Stimulated activated naive CD8-positive, alpha-beta T cell treated with anti-CD3 and anti-CD28 coated beads, Interleukin-15, amount 100 ng/mL, for 72 hours (primary cell): Measurements from ENCODE around the gene TLX1.

Experiments used
- ATAC-seq: fragments of 150-1000 bp; cut with Tn5 transposase; 2 replicates; pipeline ENCODE4 v1.10.0; 2021; ENCODE audit warnings: mild to moderate bottlenecking, moderate library complexity
- DNase-seq, 2 donors: peaks; one replicate each; pipeline ENCODE4 v3.0.0; 2021 to 2022
- H3K27ac Mint-ChIP-seq, 2 donors: one replicate each; pipeline ENCODE4 v1.8.0; 2022; ENCODE audit warnings: mild to moderate bottlenecking in 2 of 2, mixed read lengths in 2 of 2, moderate library complexity in 2 of 2
- H3K27me3 Mint-ChIP-seq: one replicate; pipeline ENCODE4 v1.8.0; 2022; ENCODE audit warnings: mixed read lengths
- H3K4me1 Mint-ChIP-seq: one replicate; pipeline ENCODE4 v1.8.0; 2022; ENCODE audit warnings: mild to moderate bottlenecking, mixed read lengths
- H3K4me3 Mint-ChIP-seq, 2 donors: one replicate each; pipeline ENCODE4 v1.8.0; 2022; ENCODE audit warnings: mild to moderate bottlenecking in 2 of 2, mixed read lengths in 2 of 2, moderate library complexity in 1 of 2
- H3K9me3 Mint-ChIP-seq, 2 donors: one replicate each; pipeline ENCODE4 v1.8.0; 2022; ENCODE audit warnings: mixed read lengths in 2 of 2

Gene TLX1

GRCh38 chr10:101123085-101123814 is 7.8 kb upstream of the TLX1 start:
- Mint-ChIP-seq H3K4me3 (peak overlapping the region; percentile 6 to 25), H3K27ac (no peak overlapping the region), H3K27me3 (peaks cover 96% of the 10 kb centered on the region), H3K9me3 (no peaks in the 10 kb centered on the region), H3K4me1 (peaks cover 35% of the 10 kb centered on the region)
- no peak for DNase-seq
- no peak for ATAC-seq

GRCh38 chr10:101123815-101124617 is 7.1 kb upstream of the TLX1 start:
- no peak overlapping the region for H3K27ac Mint-ChIP-seq
- peaks cover 97% of the 10 kb centered on the region for H3K27me3 Mint-ChIP-seq
- H3K4me3 Mint-ChIP-seq, result no peak overlapping the region
- DNase-seq (no peak), ATAC-seq (no peak)
- H3K4me1 Mint-ChIP-seq, result peaks cover 35% of the 10 kb centered on the region
- H3K9me3 Mint-ChIP-seq, result no peaks in the 10 kb centered on the region

GRCh38 chr10:101124933-101125332 is 6.2 kb upstream of the TLX1 start:
- H3K4me1 Mint-ChIP-seq, result peaks cover 35% of the 10 kb centered on the region
- H3K27ac Mint-ChIP-seq, result no peak overlapping the region
- peaks cover 97% of the 10 kb centered on the region for H3K27me3 Mint-ChIP-seq
- ATAC-seq (no peak), DNase-seq (no peak)
- no peaks in the 10 kb centered on the region for H3K9me3 Mint-ChIP-seq
- H3K4me3 Mint-ChIP-seq, result no peak overlapping the region

GRCh38 chr10:101126684-101127628 is 4.1 kb upstream of the TLX1 start:
- Mint-ChIP-seq H3K27me3 (peaks cover 95% of the 10 kb centered on the region), H3K4me1 (peaks cover 21% of the 10 kb centered on the region), H3K27ac (no peak overlapping the region), H3K9me3 (no peaks in the 10 kb centered on the region), H3K4me3 (no peak overlapping the region)
- DNase-seq, result no peak
- ATAC-seq, result no peak

- H3K4me3 Mint-ChIP-seq, result no peak overlapping the region
- H3K9me3 Mint-ChIP-seq, result no peaks in the 10 kb centered on the region
- DNase-seq (no peak), ATAC-seq (no peak)
- peaks cover 33% of the 10 kb centered on the region for H3K4me1 Mint-ChIP-seq
- H3K27ac Mint-ChIP-seq, result no peak overlapping the region
- H3K27me3 Mint-ChIP-seq, result peaks cover 95% of the 10 kb centered on the region
Measured at GRCh38 chr10:101130141-101130540, 959 bp upstream of the TLX1 start.

- Mint-ChIP-seq H3K27me3 (peaks cover 95% of the 10 kb centered on the region), H3K4me1 (peaks cover 44% of the 10 kb centered on the region), H3K27ac (no peak overlapping the region), H3K4me3 (peak overlapping the region; percentile 51 to 55), H3K9me3 (no peaks in the 10 kb centered on the region)
- ATAC-seq (no peak), DNase-seq (no peak)
Measured at GRCh38 chr10:101131962-101132635, 999 bp downstream of the TLX1 start.

GRCh38 chr10:101132636-101133473 is 1.8 kb downstream of the TLX1 start:
- Mint-ChIP-seq H3K9me3 (no peaks in the 10 kb centered on the region), H3K27me3 (peaks cover 95% of the 10 kb centered on the region), H3K4me1 (peaks cover 44% of the 10 kb centered on the region), H3K4me3 (peak overlapping the region; percentile 55 to 56), H3K27ac (no peak overlapping the region)
- no peak for ATAC-seq
- no peak for DNase-seq

GRCh38 chr10:101133489-101134298 is 2.6 kb downstream of the TLX1 start:
- Mint-ChIP-seq H3K9me3 (no peaks in the 10 kb centered on the region), H3K27me3 (peaks cover 98% of the 10 kb centered on the region), H3K27ac (no peak overlapping the region), H3K4me1 (peaks cover 51% of the 10 kb centered on the region), H3K4me3 (peak overlapping the region; percentile 43 to 76)
- DNase-seq (no peak), ATAC-seq (no peak)

GRCh38 chr10:101134299-101135127 is 3.4 kb downstream of the TLX1 start:
- H3K27me3 Mint-ChIP-seq, result peaks cover 98% of the 10 kb centered on the region
- H3K27ac Mint-ChIP-seq, result no peak overlapping the region
- H3K4me3 Mint-ChIP-seq, result peak overlapping the region; percentile 72 to 76
- ATAC-seq (no peak), DNase-seq (no peak)
- peaks cover 59% of the 10 kb centered on the region for H3K4me1 Mint-ChIP-seq
- H3K9me3 Mint-ChIP-seq, result no peaks in the 10 kb centered on the region

GRCh38 chr10:101135141-101136006 is 4.3 kb downstream of the TLX1 start:
- ATAC-seq, result no peak
- peaks cover 98% of the 10 kb centered on the region for H3K27me3 Mint-ChIP-seq
- peak overlapping the region; percentile 72 to 76 for H3K4me3 Mint-ChIP-seq
- no peak for DNase-seq
- no peaks in the 10 kb centered on the region for H3K9me3 Mint-ChIP-seq
- H3K4me1 Mint-ChIP-seq, result peaks cover 63% of the 10 kb centered on the region
- H3K27ac Mint-ChIP-seq, result no peak overlapping the region

GRCh38 chr10:101136007-101136707 is 5.1 kb downstream of the TLX1 start:
- Mint-ChIP-seq H3K27me3 (peaks cover 98% of the 10 kb centered on the region), H3K4me3 (peak overlapping the region; percentile 72 to 76), H3K27ac (peak overlapping the region in 1 of 2 donors; percentile 94), H3K9me3 (no peaks in the 10 kb centered on the region), H3K4me1 (peaks cover 63% of the 10 kb centered on the region)
- no peak for DNase-seq
- no peak for ATAC-seq

GRCh38 chr10:101136708-101137121 is 5.6 kb downstream of the TLX1 start:
- Mint-ChIP-seq H3K27ac (no peak overlapping the region), H3K27me3 (peaks cover 100% of the 10 kb centered on the region), H3K4me3 (no peak overlapping the region), H3K9me3 (no peaks in the 10 kb centered on the region), H3K4me1 (peaks cover 63% of the 10 kb centered on the region)
- ATAC-seq, result no peak
- DNase-seq, result no peak
